ENCODE results near the gene GLYATL2. TPM values are rescaled to one million over a fixed set of nuclear protein-coding genes. Genes with fewer than 3 reads are reported as not detected.

The GLYATL2 gene
- total and polyA plus RNA-seq, 10 of the 15 experiments (the other 5 are each of a cell fraction or from before 2014, with no cell fraction given) = 0.13 to 0.97 (median 0.49) TPM

DNA sequence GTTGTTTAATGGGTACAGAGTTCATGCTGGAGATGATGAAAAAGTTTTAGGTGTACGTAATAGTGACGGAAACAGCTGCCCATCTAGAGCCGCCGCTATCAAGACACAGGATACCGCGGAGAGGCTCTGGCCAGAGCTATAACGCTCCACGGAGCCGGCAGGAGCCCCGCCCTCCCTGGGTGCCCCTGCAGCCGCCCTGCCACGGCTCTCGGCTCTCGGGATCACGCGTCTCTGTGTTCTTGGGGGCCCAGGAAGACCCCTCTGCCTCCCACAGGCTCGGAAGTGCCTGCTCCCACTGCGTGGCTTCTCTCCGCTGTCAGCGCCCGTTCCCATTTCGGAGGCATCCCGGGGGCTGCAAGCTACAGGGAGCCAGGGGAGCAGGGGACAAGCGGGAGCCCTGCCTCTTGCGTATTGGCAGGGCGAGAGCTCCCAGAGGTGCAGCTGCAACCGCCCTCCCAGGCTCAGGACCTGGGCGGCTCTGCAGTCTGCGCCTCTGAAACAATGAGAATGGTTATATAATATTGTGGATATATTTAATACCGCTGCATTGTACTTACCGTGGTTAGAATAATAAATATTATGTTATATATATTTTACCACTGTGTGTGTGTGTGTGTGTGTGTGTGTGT, 13.7 kb downstream of the GLYATL2 start:
- intact Hi-C loops (cut with micrococcal nuclease; ENCODE audit: unreplicated experiment) (loop anchor here (5.0 kb wide), 1 partner anchor 52 kb away; no protein-coding TSS in a partner anchor), in situ Hi-C loops (cut with MboI) (no loop called here)
- POLR2A ChIA-PET = no interaction called here
- H3K79me2 ChIP-seq (ENCODE audit: control insufficient read depth, insufficient read depth, low read length) = no peaks in the 10 kb centered on the region
- WGBS (ENCODE audit: insufficient coverage, insufficient replicate concordance, low lambda C conversion rate, missing lambda C conversion rate) = 21% methylated on average over 18 of the region's 31 CpGs
- FAIRE-seq = no peak
- H3K27ac ChIP-seq (ENCODE audit: control insufficient read depth, insufficient read depth) = no peak overlapping the region
- no peaks in the 10 kb centered on the region for H3K9me3 ChIP-seq (replicated peaks; ENCODE audit: control insufficient read depth, insufficient read depth, low read length)
- RAD21 ChIA-PET (ENCODE audit: unreplicated experiment) = no interaction called here
- H3K4me2 ChIP-seq (ENCODE audit: control insufficient read depth, insufficient read depth) = no peak overlapping the region
- BruUV-seq (replicated peaks) = no TSS peak
- no peak overlapping the region for H3K9ac ChIP-seq (ENCODE audit: control insufficient read depth, insufficient read depth, low read length)
- no peak overlapping the region for H2AFZ ChIP-seq (ENCODE audit: control insufficient read depth, low read depth, low read length)
- DNase-seq (ENCODE audit: low read depth, low spot score) = no peak
- no peaks in the 10 kb centered on the region for H3K36me3 ChIP-seq (ENCODE audit: control insufficient read depth in 2 of 2, insufficient read depth in 2 of 2, low read length in 1 of 2)
- H3K4me3 ChIP-seq = no peak overlapping the region
- ATAC-seq = no peak
- no peak for TF ChIP-seq STAT3 (IDR thresholded peaks at IDR 0.05; ENCODE audit: low read depth, low read length)
- no peak for TF ChIP-seq EP300 (IDR thresholded peaks at IDR 0.05; ENCODE audit: borderline replicate concordance in 1 of 2, control insufficient read depth in 1 of 2, low read depth in 2 of 2, low read length in 2 of 2)
- TF ChIP-seq TBL1XR1 (IDR thresholded peaks at IDR 0.05; ENCODE audit: low read depth, low read length) = no peak
- no peak for TF ChIP-seq POU2F2 (IDR thresholded peaks at IDR 0.05; ENCODE audit: borderline replicate concordance, low read depth, low read length)
- TF ChIP-seq BRCA1 (IDR thresholded peaks at IDR 0.05; ENCODE audit: low read depth, low read length) = no peak
- TF ChIP-seq, protein P1, sequence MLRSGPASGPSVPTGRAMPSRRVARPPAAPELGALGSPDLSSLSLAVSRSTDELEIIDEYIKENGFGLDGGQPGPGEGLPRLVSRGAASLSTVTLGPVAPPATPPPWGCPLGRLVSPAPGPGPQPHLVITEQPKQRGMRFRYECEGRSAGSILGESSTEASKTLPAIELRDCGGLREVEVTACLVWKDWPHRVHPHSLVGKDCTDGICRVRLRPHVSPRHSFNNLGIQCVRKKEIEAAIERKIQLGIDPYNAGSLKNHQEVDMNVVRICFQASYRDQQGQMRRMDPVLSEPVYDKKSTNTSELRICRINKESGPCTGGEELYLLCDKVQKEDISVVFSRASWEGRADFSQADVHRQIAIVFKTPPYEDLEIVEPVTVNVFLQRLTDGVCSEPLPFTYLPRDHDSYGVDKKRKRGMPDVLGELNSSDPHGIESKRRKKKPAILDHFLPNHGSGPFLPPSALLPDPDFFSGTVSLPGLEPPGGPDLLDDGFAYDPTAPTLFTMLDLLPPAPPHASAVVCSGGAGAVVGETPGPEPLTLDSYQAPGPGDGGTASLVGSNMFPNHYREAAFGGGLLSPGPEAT (IDR thresholded peaks at IDR 0.05; ENCODE audit: low read depth) = no peak
- TF ChIP-seq NR2C1 (IDR thresholded peaks at IDR 0.05) = no peak
- TF ChIP-seq, protein P2, sequence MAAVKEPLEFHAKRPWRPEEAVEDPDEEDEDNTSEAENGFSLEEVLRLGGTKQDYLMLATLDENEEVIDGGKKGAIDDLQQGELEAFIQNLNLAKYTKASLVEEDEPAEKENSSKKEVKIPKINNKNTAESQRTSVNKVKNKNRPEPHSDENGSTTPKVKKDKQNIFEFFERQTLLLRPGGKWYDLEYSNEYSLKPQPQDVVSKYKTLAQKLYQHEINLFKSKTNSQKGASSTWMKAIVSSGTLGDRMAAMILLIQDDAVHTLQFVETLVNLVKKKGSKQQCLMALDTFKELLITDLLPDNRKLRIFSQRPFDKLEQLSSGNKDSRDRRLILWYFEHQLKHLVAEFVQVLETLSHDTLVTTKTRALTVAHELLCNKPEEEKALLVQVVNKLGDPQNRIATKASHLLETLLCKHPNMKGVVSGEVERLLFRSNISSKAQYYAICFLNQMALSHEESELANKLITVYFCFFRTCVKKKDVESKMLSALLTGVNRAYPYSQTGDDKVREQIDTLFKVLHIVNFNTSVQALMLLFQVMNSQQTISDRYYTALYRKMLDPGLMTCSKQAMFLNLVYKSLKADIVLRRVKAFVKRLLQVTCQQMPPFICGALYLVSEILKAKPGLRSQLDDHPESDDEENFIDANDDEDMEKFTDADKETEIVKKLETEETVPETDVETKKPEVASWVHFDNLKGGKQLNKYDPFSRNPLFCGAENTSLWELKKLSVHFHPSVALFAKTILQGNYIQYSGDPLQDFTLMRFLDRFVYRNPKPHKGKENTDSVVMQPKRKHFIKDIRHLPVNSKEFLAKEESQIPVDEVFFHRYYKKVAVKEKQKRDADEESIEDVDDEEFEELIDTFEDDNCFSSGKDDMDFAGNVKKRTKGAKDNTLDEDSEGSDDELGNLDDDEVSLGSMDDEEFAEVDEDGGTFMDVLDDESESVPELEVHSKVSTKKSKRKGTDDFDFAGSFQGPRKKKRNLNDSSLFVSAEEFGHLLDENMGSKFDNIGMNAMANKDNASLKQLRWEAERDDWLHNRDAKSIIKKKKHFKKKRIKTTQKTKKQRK (IDR thresholded peaks at IDR 0.05; ENCODE audit: low read depth, low read length) = no peak
- TF ChIP-seq, protein P3, sequence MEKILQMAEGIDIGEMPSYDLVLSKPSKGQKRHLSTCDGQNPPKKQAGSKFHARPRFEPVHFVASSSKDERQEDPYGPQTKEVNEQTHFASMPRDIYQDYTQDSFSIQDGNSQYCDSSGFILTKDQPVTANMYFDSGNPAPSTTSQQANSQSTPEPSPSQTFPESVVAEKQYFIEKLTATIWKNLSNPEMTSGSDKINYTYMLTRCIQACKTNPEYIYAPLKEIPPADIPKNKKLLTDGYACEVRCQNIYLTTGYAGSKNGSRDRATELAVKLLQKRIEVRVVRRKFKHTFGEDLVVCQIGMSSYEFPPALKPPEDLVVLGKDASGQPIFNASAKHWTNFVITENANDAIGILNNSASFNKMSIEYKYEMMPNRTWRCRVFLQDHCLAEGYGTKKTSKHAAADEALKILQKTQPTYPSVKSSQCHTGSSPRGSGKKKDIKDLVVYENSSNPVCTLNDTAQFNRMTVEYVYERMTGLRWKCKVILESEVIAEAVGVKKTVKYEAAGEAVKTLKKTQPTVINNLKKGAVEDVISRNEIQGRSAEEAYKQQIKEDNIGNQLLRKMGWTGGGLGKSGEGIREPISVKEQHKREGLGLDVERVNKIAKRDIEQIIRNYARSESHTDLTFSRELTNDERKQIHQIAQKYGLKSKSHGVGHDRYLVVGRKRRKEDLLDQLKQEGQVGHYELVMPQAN (conservative IDR thresholded peaks at IDR 0.05) = no peak
- no peak for TF ChIP-seq HCFC1 (IDR thresholded peaks at IDR 0.05; ENCODE audit: low read length)
- no peaks in the 10 kb centered on the region for H3K4me1 ChIP-seq (ENCODE audit: control insufficient read depth, insufficient read depth, low read length)
- H4K20me1 ChIP-seq (ENCODE audit: control insufficient read depth, insufficient read depth) = no peaks in the 10 kb centered on the region
- CTCF ChIA-PET = no interaction called here
- SMC1A ChIA-PET (ENCODE audit: uncharacterized antibody, unreplicated experiment) = no interaction called here
- no peaks in the 10 kb centered on the region for H3K27me3 ChIP-seq (replicated peaks in 1 of 2; ENCODE audit: control insufficient read depth in 2 of 2, insufficient read depth in 2 of 2, low read length in 1 of 2)

Data from GM12878 (cell line).